ENCODE data around the gene BTNL8. TPM values are rescaled to one million over a fixed set of nuclear protein-coding genes. Genes with fewer than 3 reads are reported as not detected.
"Not testable (repeated sequence)": the region's sequence is repeated elsewhere in the genome, so short reads cannot be mapped to it uniquely, and the experiment has no call there.

The BTNL8 gene
- polyA plus RNA-seq, 1 donor, result 0.65 TPM

DNA sequence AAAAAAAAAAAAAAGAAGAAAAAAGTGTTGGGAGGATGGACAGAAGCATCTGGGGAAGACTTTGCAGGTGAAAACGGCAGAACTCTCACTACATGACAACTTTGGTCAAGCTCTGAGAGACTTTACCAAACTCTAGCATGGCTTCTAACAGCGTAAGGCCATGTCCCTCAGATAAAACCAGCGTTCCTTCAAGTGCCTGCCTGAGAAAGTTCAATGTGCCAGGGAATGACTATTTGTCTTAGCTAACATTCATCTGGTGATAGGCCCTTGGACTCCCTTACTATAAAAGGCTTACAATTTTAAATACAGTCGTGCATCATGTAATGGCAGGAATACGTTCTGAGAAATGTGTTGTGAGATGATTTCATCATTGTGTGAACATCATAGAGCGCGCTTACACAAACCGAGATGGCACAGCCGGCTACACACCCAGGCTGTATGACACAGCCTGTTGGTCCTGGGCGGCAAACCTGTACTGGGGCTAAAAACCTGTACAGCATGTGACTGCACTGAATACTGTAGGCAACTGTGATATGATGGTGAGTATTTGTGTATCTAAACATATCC lies 23.0 kb upstream of the BTNL8 start:
- DNase-seq, result no peak

DNA sequence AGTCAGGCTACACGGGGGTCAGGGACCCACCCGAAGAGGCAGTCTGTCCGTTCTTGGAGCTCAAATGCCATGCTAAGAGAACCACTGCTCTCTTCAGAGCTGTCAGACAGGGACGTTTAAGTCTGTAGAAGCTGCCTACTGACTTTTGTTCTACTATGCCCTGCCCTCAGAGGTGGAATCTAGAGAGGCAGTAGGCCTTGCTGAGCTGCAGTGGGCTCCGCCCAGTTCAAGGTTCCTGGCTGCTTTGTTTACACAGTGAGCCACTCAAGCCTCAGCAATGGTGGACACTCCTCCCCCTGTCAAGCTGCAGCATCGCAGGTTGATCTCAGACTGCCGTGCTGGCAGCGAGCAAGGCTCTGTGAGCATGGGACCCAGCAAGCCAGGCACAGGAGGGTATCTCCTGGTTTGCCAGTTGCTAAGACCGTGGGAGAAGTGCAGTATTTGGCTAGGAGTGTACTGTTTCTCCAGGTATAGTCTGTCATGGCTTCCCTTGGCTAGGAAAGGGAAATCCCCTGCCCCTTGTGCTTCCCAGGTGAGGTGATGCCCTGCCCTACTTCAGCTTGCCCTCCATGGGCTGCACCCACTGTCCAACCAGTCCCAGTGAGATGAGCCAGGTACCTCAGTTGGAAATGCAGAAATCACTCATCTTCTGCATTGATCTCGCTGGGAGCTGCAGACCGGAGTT lies 13.0 kb upstream of the BTNL8 start:
- not testable (repeated sequence) for DNase-seq

DNA sequence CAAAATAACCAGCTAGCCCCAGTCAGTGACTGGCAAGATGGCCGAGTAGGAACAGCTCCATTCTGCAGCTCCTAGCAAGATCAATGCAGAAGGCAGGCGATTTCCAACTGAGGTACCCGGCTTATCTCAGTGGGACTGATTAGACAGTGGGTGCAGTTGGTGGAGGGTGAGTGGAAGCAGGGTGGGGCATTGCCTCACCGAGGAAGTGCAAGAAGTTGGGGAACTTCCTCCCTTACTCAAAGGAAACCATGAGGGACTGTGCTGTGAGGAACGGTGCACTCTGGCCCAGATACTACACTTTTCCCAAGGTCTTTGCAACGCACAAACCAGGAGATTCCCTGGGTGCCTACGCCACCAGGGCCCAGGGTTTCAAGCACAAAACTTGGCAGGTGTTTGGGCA lies 9.6 kb upstream of the BTNL8 start:
- no peak for DNase-seq

DNA sequence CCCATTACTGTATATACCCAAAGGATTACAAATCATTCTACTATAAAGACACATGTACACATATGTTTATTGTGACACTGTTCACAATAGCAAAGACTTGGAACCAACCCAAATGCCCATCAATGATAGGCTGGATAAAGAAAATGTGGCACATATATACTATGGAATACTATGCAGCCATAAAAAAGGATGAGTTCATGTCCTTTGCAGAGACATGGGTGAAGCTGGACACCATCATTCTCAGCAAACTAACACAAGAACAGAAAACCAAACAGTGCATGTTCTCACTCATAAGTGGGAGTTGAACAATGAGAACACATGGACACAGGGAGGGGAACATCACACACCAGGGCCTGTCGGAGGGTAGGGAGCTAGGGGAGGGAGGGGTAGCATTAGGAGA lies 3.6 kb upstream of the BTNL8 start:
- not testable (repeated sequence) for DNase-seq

DNA sequence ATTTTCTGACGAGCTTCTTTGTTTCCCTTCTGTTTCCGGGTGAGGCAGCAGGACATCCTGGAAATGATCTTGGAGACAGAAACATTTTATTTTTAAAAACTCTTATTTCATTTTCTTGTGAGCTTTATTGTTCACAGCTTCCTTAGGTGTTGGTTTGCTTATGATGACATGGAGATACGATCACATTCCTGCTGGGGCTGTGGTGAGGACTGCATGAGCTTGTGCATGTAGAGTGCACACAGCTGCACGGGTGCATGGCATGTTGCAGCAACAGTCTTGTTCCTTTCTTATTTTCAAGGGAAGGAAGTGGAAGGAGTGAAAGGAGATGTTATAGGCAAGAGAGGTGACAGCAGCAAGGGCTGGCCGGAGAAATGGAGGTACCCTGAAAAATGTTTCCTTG lies 1.2 kb downstream of the BTNL8 start:
- DNase-seq, result no peak

DNA sequence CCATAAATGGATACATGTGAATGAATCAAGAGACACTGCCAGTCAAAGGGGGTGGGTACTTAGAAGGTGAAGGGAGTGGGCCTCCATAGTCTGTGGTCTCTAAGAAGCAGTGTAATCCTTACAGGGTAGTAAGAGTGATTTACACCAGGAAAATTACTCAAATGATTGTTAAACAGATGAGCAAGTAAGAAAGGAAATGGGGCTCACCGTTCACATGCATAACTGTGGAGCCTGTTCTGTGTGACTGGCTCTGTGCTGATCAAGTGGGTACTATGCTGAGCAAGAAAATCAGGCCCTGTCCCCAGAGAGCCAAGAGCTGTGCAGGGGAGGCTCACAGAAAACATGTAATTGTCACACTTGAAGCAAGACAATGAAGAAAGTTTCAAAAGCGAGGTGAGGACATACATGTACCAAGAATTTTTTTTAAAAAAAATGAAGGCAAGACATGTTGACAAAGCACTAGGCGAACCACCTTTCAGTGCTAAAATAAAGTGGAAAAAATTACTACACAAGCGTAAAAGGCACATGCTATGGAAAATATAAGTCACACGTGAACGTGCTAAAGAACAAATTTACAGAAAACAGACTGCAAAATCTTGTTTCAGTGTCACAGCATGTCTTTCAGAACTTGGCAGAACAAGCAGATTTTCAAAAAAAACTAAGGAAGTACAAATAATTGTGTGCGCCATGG lies 2.5 kb downstream of the BTNL8 start:
- no peak for DNase-seq

DNA sequence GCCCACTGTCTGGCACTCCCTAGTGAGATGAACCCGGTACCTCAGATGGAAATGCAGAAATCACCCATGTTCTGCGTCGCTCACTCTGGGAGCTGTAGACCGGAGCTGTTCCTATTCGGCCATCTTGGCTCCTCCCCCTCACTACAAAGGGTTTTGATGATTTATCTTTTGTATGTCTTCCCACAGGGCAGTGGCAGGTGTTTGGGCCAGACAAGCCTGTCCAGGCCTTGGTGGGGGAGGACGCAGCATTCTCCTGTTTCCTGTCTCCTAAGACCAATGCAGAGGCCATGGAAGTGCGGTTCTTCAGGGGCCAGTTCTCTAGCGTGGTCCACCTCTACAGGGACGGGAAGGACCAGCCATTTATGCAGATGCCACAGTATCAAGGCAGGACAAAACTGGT lies 9.4 kb downstream of the BTNL8 start:
- no peak for DNase-seq

DNA sequence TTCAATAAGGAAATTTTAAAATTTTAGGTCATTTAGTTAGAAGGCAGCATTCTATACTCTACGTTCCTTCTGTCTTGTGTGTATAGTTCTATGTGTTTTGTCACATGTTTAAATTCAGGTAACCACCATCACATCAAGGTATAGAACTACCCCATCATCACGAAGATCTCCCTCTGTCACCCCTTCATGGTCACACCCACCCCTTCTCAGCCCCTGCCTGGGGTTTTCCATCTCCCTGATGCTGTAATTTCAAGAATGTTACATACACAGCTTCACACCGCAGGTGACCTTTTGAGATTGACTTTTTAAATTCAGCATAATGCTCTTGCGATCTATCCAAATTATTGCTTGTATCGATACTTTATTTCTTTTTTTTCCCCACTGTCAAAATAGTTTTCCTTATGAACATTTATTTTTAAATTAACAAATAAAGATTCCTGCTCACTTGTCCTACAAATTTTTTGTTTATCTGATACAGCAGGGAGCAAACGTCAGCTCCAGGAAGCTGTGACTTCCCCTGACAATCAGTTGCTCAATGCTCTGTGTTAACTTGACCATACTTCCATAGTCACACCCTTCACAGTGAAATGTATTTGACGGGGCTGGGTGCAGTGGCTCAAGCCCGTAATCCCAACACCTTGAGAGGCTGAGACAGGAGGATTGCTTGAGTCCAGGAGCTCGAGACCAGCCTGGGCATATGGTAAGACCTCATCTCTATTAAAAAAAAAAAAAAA lies 10.2 kb downstream of the BTNL8 start:
- DNase-seq, result no peak

DNA sequence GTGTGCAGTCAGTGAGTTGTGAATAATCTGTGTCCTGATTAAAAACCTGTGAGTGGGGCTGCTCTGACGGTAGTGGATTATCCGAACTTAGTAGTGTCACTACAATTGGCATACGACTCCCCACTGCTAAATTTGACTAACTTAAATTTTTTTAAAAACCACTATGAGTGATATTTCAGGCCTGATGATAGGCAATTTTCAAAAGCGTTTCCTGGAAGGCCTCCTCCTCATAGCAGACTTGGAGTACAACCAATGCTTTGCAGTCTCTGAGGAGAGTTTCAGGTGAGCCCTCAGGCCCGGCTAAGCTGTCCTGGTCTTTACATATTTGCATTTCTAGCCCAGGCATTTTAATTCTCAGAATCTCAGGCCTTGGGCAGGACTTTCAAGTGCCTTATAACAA lies 10.8 kb downstream of the BTNL8 start:
- DNase-seq, result no peak

DNA sequence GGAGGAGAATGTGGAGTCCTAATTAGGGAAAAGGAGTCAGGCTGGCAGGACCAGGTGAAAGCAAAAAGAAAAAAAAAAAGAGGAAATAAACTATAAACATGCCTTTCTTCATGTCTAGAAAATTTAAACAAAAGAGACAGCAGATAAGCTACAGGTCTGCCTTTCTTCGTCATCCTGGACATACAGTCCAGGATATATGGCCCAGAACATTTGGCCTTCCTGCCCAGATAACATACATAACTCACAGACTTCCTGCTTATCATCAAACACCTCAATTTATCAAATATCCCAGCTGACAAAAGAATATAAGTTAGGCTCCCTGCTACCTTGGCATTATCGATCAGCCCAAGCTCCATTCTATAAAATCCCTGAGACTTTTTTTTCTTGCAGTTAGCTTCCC lies 11.2 kb downstream of the BTNL8 start:
- no peak for DNase-seq

DNA sequence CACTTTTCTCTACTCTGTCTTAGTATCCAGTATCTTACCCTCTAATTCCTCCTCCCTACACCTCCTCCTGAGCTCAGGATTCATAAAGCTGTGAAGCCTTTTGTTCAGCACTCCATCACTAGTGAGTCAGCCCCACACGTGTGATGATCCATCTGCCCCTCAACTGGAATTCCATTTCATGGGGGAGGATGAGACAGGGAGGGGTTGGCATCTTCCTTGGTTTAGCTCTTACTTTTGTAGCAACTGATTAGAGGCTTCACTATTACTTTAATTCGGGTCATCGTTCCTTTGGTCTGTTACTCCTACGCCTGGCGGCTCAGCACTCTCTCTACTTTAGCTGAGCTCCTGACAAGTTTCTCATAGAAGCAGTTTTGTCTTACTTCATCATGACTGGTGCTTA lies 11.8 kb downstream of the BTNL8 start:
- peak; percentile 29 for DNase-seq

DNA sequence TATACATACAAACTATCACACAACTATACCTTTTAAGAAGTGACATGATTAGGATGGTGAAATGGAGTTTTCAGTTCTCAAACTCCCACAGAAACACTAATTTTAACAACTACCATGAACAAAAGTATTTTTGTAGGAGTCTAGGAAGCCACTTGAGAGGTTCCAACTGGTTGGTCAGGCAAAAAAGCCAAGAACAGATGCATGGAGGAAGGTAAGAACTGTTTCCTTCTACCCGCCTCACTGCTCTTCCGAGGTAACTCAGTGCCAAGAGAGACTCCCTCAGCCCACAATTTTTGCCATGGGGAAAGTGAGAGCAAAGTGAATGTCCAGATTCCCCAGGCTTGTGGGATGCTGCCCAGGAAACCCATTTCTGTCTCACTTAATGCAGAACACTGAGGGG lies 15.7 kb downstream of the BTNL8 start:
- DNase-seq, result no peak

DNA sequence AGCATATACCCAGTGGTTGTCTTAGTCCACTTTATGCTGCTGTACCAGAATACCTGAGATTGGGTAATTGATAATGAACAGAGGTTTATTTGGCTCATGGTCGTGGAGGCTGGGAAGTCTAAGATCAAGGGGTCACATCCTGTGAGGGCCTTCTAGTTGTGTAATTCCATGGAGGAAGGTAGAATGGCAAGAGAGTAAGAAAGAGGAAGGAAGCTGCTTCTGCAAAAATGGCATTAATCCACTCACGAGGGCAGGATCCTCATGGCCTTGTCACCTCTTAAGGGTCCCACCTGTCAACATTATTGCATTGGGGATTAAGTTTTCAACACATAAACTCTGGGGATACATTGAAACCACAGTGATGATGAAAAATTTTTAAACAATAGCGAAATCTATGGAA lies 17.0 kb downstream of the BTNL8 start:
- DNase-seq, result no peak

DNA sequence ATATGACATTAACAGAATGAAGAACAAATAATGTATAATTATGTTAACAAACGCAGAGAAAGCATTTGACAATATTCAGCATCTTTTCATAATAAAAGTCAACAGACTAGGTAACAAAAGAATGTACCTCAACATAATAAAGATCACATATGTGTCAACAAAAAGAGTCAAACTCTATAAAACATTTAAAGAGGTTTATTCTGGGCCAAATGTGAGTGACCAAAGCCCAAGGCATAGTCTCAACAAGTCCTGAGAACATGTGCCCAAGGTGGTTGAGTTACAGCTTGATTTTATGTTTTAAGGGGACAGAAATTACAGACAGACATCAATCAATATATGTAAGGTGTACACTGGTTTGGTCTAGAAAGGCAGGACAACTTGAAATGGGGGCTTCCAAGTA lies 19.4 kb downstream of the BTNL8 start:
- DNase-seq, result no peak

DNA sequence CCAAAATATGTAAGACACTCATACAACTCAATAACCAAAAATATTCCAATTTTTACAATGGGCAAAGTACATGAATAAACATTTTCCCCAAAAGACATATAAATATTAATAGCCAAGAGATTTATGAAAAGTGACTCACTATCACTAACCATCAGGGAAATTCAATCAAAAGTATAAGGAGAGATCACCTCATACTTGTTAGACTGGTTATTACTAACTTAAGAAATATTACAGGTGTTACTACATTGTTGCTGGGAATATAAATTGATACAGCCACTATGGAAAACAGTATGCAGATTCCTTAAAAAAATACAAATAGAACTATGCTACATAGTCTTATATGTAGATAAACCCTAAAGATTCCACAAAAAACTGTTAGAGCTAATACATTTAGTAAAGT lies 21.8 kb downstream of the BTNL8 start:
- no peak for DNase-seq

DNA sequence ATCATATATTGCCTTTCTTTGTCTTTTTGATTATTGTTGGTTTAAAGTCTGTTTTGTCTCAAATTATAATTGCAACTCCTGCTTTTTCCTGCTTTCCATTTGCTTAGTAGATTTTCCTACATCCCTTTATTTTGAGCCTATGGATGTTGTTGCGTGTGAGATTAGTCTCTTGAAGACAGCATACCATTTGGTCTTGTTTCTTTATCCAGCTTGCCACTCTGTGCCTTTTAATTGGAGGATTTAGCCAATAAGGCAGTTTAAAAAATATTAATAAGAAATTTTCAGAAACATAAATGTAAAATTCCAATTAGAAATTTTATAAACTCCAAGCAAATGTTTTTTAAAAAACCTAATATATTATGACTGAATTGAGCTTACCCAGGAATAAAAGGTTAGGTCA lies 24.0 kb downstream of the BTNL8 start:
- DNase-seq, result no peak

DNA sequence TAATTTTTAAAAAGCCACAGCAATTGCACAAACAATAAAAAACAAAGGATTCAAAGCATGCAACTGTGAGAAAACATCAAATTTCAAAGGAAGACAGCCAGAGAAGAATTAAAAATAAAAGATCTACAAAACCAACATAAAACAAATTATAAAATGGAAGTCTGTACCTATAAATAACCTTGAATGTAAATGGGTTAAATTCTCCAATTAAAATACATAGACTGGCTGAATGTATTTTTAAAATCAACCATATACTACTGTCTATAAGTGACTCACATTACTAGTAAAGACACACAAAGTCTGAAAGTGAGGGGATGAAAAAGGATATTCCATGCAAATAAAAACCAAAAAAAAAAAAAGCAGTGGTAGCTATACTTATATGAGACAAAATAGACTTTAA lies 33.7 kb downstream of the BTNL8 start:
- DNase-seq, result no peak

DNA sequence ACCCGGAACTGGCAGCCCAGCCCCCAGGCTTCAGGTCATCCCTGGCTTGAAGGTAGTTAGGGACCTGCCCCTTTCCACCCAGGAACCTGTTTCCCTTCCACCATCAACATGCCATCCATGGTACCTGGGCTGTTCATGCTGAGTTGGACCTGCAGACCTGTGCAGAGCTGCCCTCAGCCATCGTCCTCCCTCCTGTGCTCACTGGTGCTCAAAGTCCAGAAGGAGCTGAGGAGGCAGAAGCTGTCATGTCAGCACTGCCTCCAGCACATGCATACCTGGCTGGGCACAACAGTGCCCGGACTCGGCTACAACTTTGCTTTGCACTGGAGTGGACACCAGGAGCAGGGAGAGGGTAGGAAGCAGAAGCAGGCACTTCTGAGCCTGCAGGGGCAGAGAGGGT lies 36.2 kb downstream of the BTNL8 start:
- no peak for DNase-seq

DNA sequence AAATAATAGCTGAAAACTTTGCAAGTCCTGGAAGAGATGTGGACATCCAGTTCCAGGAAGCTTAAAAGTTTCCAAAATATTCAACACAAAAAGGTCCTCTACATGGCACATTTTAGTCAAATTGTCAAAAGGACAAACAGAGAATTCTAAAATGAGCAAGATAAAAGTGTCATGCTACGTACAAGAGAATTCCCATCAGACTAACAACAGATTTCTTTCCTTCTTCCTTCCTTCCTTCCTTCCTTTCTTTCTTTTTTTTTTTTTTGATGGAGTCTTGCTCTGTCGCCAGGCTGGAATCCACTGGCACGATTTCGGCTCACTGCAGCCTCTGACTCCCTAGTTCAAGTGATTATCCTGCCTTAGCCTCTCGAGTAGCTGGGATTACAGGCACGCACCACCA lies 39.3 kb downstream of the BTNL8 start:
- DNase-seq, result no peak

DNA sequence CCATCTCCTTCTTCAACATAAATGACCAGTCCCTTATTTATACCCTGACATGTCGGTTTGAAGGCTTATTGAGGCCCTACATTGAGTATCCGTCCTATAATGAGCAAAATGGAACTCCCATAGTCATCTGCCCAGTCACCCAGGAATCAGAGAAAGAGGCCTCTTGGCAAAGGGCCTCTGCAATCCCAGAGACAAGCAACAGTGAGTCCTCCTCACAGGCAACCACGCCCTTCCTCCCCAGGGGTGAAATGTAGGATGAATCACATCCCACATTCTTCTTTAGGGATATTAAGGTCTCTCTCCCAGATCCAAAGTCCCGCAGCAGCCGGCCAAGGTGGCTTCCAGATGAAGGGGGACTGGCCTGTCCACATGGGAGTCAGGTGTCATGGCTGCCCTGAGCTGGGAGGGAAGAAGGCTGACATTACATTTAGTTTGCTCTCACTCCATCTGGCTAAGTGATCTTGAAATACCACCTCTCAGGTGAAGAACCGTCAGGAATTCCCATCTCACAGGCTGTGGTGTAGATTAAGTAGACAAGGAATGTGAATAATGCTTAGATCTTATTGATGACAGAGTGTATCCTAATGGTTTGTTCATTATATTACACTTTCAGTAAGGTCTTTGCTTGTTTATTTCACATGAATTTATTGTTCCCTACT lies 51.5 kb downstream of the BTNL8 start:
- no peak for DNase-seq

DNA sequence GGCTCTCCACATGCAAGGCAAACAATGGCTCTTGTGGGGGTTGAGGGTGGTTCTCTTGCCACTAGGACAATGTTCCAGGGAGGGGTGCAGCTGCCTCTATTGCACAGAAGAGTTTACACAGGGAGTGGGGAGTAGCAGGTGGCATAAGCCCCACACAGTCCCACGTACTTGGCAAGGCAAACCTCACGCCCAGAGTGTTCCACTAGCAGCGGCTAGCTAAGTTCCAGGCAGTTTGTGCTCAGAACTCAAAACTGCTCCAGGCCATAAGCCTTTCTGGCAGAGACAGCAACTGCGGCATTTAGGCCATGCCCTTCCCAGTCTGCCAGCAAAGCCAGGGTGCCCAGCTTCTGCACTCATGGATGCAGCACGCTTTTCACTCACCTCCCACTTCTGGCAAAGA lies 60.7 kb downstream of the BTNL8 start:
- no peak for DNase-seq

DNA sequence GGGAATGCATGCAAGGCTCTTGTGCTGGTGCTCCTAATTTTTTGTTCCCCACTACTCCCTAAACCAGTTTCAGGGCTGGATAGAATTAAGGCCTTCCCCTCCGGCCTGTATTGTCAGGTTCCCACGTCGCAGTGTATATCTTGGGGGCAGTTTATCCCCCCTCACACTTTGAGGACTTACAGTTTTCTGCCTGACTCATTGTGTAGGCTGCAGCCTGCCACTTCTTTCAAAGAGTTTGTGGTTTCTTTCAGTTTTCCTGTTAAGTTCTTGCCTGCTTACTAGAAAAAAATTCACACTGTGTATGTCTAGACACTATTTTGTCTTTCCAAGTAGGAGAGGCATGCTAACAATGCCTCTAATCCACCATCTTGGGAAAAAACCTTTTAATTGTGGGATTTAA lies 61.2 kb downstream of the BTNL8 start:
- no peak for DNase-seq

DNA sequence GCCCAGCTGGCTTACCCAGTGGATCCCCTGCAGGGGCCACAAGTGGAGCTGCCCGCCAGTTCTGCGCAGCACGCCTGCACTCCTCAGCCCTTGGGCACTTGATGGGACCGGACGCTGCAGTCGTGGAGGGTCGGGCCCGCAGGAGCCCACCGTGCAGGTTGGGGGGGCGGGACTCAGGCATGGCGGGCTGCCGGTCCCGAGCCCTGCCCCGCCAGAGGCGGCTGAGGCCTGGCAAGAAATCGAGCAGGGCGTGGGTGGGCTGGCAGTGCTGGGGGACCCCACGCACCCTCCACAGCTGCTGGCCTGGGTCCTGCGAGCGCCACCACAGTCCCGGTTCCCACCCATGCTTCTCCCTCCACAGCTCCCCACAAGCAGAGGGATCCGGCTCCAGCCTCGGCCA lies 70.4 kb downstream of the BTNL8 start:
- no peak for DNase-seq

All from left kidney (tissue), 2 donors.